OCI-LY3 (cell line): ENCODE data around the gene SECISBP2.

Experiments
- H2AFZ ChIP-seq: fragments of 200-600, 300-600 bp; shearing (Covaris generic); 2 replicates; pipeline ENCODE4 v1.6.0; 2014; ENCODE audit warnings: antibody characterized with exemption, low read depth, low read length
- H3K27ac ChIP-seq: fragments of 200-600, 300-600 bp; sonication (generic); 2 replicates; pipeline ENCODE4 v1.5.1; 2014; ENCODE audit warnings: mild to moderate bottlenecking, low read length, moderate library complexity, mixed read lengths
- H3K27me3 ChIP-seq: fragments of 200-600, 300-600 bp; sonication (generic); 2 replicates; pipeline ENCODE4 v1.6.1; 2014; ENCODE audit warnings: low read depth, low read length, mixed read lengths
- H3K36me3 ChIP-seq: fragments of 200-600, 300-600 bp; sonication (generic); replicated peaks from 2 replicates; pipeline ENCODE3; 2014; ENCODE audit warnings: low read depth, low read length, mixed read lengths
- H3K4me1 ChIP-seq: fragments of 300-600, 200-600 bp; sonication (generic); 2 replicates; pipeline ENCODE4 v1.6.1; 2014; ENCODE audit warnings: low read length, mixed read lengths
- H3K4me2 ChIP-seq: fragments of 200-600, 300-600 bp; sonication (generic); 2 replicates; pipeline ENCODE4 v1.6.1; 2014; ENCODE audit warnings: low read length, mixed read lengths
- H3K4me3 ChIP-seq: fragments of 300-600, 200-600 bp; sonication (generic); 2 replicates; pipeline ENCODE4 v1.5.1; 2014; ENCODE audit warnings: antibody characterized with exemption, mild to moderate bottlenecking, low read length, moderate library complexity
- H3K79me2 ChIP-seq: fragments of 300-600, 200-600 bp; shearing (Covaris generic); 2 replicates; pipeline ENCODE4 v1.6.1; 2014; ENCODE audit warnings: mild to moderate bottlenecking, low read length, mixed read lengths
- H3K9ac ChIP-seq: fragments of 300-600, 200-600 bp; shearing (Covaris generic); 2 replicates; pipeline ENCODE4 v1.6.0; 2014; ENCODE audit warnings: mild to moderate bottlenecking, low read length, moderate library complexity
- H3K9me3 ChIP-seq: fragments of 200-600, 300-600 bp; shearing (Covaris generic); 2 replicates; pipeline ENCODE4 v1.6.1; 2014; ENCODE audit warnings: low read length, mixed read lengths; ENCODE audit not compliant: insufficient read depth
- H4K20me1 ChIP-seq: fragments of 200-600, 300-600 bp; sonication (generic); 2 replicates; pipeline ENCODE4 v1.6.1; 2016; ENCODE audit warnings: low read length, mixed read lengths; ENCODE audit not compliant: insufficient read depth
- CTCF ChIP-seq: fragments of 200-600, 300-600 bp; sonication (generic); IDR thresholded peaks from 2 replicates; pipeline ENCODE4 v1.5.1; 2014; ENCODE audit warnings: antibody characterized with exemption, low read length, low read depth
- EZH2phosphoT487 ChIP-seq: fragments of 200-600 bp; shearing (Covaris generic); IDR thresholded peaks from 2 replicates; pipeline ENCODE4 v1.6.1; 2018; ENCODE audit warnings: antibody characterized with exemption, mixed run types, low read depth

Gene SECISBP2

GRCh38 chr9:89383721-89384300, 65.5 kb downstream of the SECISBP2 start:
- Histone ChIP-seq H4K20me1 (no peaks in the 10 kb centered on the region), H3K9ac (no peak overlapping the region), H3K4me1 (no peaks in the 10 kb centered on the region), H3K27ac (no peak overlapping the region), H3K4me3 (no peak overlapping the region), H2AFZ (no peak overlapping the region), H3K4me2 (no peak overlapping the region), H3K9me3 (no peaks in the 10 kb centered on the region), H3K79me2 (no peaks in the 10 kb centered on the region), H3K27me3 (no peaks in the 10 kb centered on the region), H3K36me3 (peaks cover 5% of the 10 kb centered on the region)
- TF ChIP-seq CTCF (no peak), EZH2phosphoT487 (no peak)

GRCh38 chr9:89384783-89385182, 66.5 kb downstream of the SECISBP2 start:
- H3K9me3 ChIP-seq = no peaks in the 10 kb centered on the region
- no peak overlapping the region for H3K27ac ChIP-seq
- no peak overlapping the region for H3K4me2 ChIP-seq
- H2AFZ ChIP-seq = no peak overlapping the region
- peaks cover 5% of the 10 kb centered on the region for H3K36me3 ChIP-seq
- no peaks in the 10 kb centered on the region for H4K20me1 ChIP-seq
- no peak overlapping the region for H3K9ac ChIP-seq
- TF ChIP-seq EZH2phosphoT487 = no peak
- TF ChIP-seq CTCF = no peak
- H3K4me1 ChIP-seq = no peaks in the 10 kb centered on the region
- H3K27me3 ChIP-seq = no peaks in the 10 kb centered on the region
- no peaks in the 10 kb centered on the region for H3K79me2 ChIP-seq
- no peak overlapping the region for H3K4me3 ChIP-seq

GRCh38 chr9:89386206-89386605, 67.9 kb downstream of the SECISBP2 start:
- no peaks in the 10 kb centered on the region for H3K27me3 ChIP-seq
- H3K9ac ChIP-seq = no peak overlapping the region
- H3K27ac ChIP-seq = no peak overlapping the region
- no peaks in the 10 kb centered on the region for H3K9me3 ChIP-seq
- no peaks in the 10 kb centered on the region for H4K20me1 ChIP-seq
- no peaks in the 10 kb centered on the region for H3K79me2 ChIP-seq
- TF ChIP-seq EZH2phosphoT487 = no peak
- TF ChIP-seq CTCF = no peak
- no peak overlapping the region for H3K4me2 ChIP-seq
- no peak overlapping the region for H3K4me3 ChIP-seq
- no peaks in the 10 kb centered on the region for H3K4me1 ChIP-seq
- H3K36me3 ChIP-seq = peaks cover 5% of the 10 kb centered on the region
- no peak overlapping the region for H2AFZ ChIP-seq

GRCh38 chr9:89386797-89387196, 68.5 kb downstream of the SECISBP2 start:
- no peaks in the 10 kb centered on the region for H4K20me1 ChIP-seq
- no peak overlapping the region for H3K4me3 ChIP-seq
- H3K36me3 ChIP-seq = peaks cover 5% of the 10 kb centered on the region
- H3K27ac ChIP-seq = no peak overlapping the region
- no peak overlapping the region for H2AFZ ChIP-seq
- H3K9me3 ChIP-seq = no peaks in the 10 kb centered on the region
- H3K27me3 ChIP-seq = no peaks in the 10 kb centered on the region
- TF ChIP-seq EZH2phosphoT487 (no peak), CTCF (no peak)
- no peaks in the 10 kb centered on the region for H3K79me2 ChIP-seq
- no peaks in the 10 kb centered on the region for H3K4me1 ChIP-seq
- no peak overlapping the region for H3K9ac ChIP-seq
- no peak overlapping the region for H3K4me2 ChIP-seq
